Measurements from ENCODE around the gene AOC3. TPM values are rescaled to one million over a fixed set of nuclear protein-coding genes. Genes with fewer than 3 reads are reported as not detected.
"Not testable (repeated sequence)": the region's sequence is repeated elsewhere in the genome, so short reads cannot be mapped to it uniquely, and the experiment has no call there.

The AOC3 gene
- total RNA-seq, 1 experiment from 2014 or later = 3.5 TPM

GRCh38 chr17:42894283-42895184 is 43.5 kb downstream of the AOC3 start:
- Mint-ChIP-seq H3K4me3 (ENCODE audit: low read depth, unreplicated experiment) (peak overlapping the region; percentile 2), H3K36me3 (ENCODE audit: insufficient read depth, unreplicated experiment) (no peaks in the 10 kb centered on the region), H3K27me3 (ENCODE audit: unreplicated experiment) (no peaks in the 10 kb centered on the region), H3K9me3 (ENCODE audit: low read depth, unreplicated experiment) (no peaks in the 10 kb centered on the region), H3K4me1 (ENCODE audit: low read depth, unreplicated experiment) (peaks cover 23% of the 10 kb centered on the region), H3K27ac (ENCODE audit: unreplicated experiment) (peak overlapping the region; percentile 13)
- DNase-seq = peak; percentile 58
- TF ChIP-seq CTCF (IDR thresholded peaks at IDR 0.05; ENCODE audit: unreplicated experiment) = no peak
- BruUV-seq (replicated peaks) = no TSS peak
- intact Hi-C loops (cut with micrococcal nuclease; ENCODE audit: unreplicated experiment) = loop anchor here (5.0 kb wide), 1 partner anchor 37 kb away; no protein-coding TSS in a partner anchor
- CTCF ChIA-PET = interaction anchor here (0.9 to 1.9 kb wide), 4 partner anchors 13 to 47 kb away, joined by 3 to 7 read pairs (median 4); no protein-coding TSS in a partner anchor

- TF ChIP-seq CTCF (IDR thresholded peaks at IDR 0.05; ENCODE audit: unreplicated experiment) = no peak
- CTCF ChIA-PET = interaction anchor here (0.9 to 1.9 kb wide), 4 partner anchors 14 to 48 kb away, joined by 3 to 7 read pairs (median 4); no protein-coding TSS in a partner anchor
Observed at GRCh38 chr17:42895185-42895555, 44.2 kb downstream of the AOC3 start.

GRCh38 chr17:42898147-42898811 is 47.3 kb downstream of the AOC3 start:
- Mint-ChIP-seq H3K27me3 (ENCODE audit: unreplicated experiment) (peaks cover 25% of the 10 kb centered on the region), H3K36me3 (ENCODE audit: insufficient read depth, unreplicated experiment) (no peaks in the 10 kb centered on the region), H3K27ac (ENCODE audit: unreplicated experiment) (no peak overlapping the region), H3K4me3 (ENCODE audit: low read depth, unreplicated experiment) (no peak overlapping the region), H3K9me3 (ENCODE audit: low read depth, unreplicated experiment) (no peaks in the 10 kb centered on the region), H3K4me1 (ENCODE audit: low read depth, unreplicated experiment) (peaks cover 23% of the 10 kb centered on the region)
- BruUV-seq (replicated peaks) = no TSS peak
- intact Hi-C loops (cut with micrococcal nuclease; ENCODE audit: unreplicated experiment) = loop anchor here (5.0 kb wide), 1 partner anchor 41 kb away; no protein-coding TSS in a partner anchor
- TF ChIP-seq CTCF (IDR thresholded peaks at IDR 0.05; ENCODE audit: unreplicated experiment) = no peak
- no peak for DNase-seq
- CTCF ChIA-PET = no interaction called here

More at GRCh38 chr17:42895185-42895555, 44.2 kb downstream of the AOC3 start:
- no TSS peak for BruUV-seq (replicated peaks)
- Mint-ChIP-seq H3K27me3 (ENCODE audit: unreplicated experiment) (no peaks in the 10 kb centered on the region), H3K36me3 (ENCODE audit: insufficient read depth, unreplicated experiment) (no peaks in the 10 kb centered on the region), H3K27ac (ENCODE audit: unreplicated experiment) (no peak overlapping the region), H3K4me1 (ENCODE audit: low read depth, unreplicated experiment) (peaks cover 23% of the 10 kb centered on the region), H3K4me3 (ENCODE audit: low read depth, unreplicated experiment) (peak overlapping the region; percentile 2), H3K9me3 (ENCODE audit: low read depth, unreplicated experiment) (no peaks in the 10 kb centered on the region)
- DNase-seq = peak; percentile 70
- intact Hi-C loops (cut with micrococcal nuclease; ENCODE audit: unreplicated experiment) = loop anchor here (5.0 kb wide), 1 partner anchor 38 kb away; no protein-coding TSS in a partner anchor

GRCh38 chr17:42899981-42900380 is 49.0 kb downstream of the AOC3 start:
- not testable (repeated sequence) for H3K36me3 Mint-ChIP-seq (ENCODE audit: insufficient read depth, unreplicated experiment); H3K9me3 Mint-ChIP-seq (ENCODE audit: low read depth, unreplicated experiment); H3K4me1 Mint-ChIP-seq (ENCODE audit: low read depth, unreplicated experiment); H3K27ac Mint-ChIP-seq (ENCODE audit: unreplicated experiment); H3K4me3 Mint-ChIP-seq (ENCODE audit: low read depth, unreplicated experiment); BruUV-seq (replicated peaks); DNase-seq
- intact Hi-C loops (cut with micrococcal nuclease; ENCODE audit: unreplicated experiment) = loop anchor here (5.0 kb wide), 1 partner anchor 43 kb away; no protein-coding TSS in a partner anchor
- peaks cover 36% of the 10 kb centered on the region for H3K27me3 Mint-ChIP-seq (ENCODE audit: unreplicated experiment)
- CTCF ChIA-PET = interaction anchor here (1.0 kb wide), 1 partner anchor 13 kb away, joined by 3 read pairs; no protein-coding TSS in a partner anchor
